GM19035 (cell line): ENCODE measurements around the gene GPR15.

ENCODE experiments used
- ATAC-seq: cut with Tn5 transposase; IDR thresholded peaks from one replicate; pipeline ENCODE4 v1.9.1; 2021; ENCODE audit not compliant: unreplicated experiment

Gene GPR15

GRCh38 chr3:98582042-98582441 lies 50.3 kb downstream of the GPR15 start:
- ATAC-seq: no peak

- ATAC-seq: no peak
Observed at GRCh38 chr3:98583766-98584165, 52.0 kb downstream of the GPR15 start.
